GM21786 (cell line): Measurements from ENCODE around the gene DNA2.
"Not testable (repeated sequence)": the region's sequence is repeated elsewhere in the genome, so short reads cannot be mapped to it uniquely, and the experiment has no call there.

Source experiments
- ATAC-seq: cut with Tn5 transposase; IDR thresholded peaks from one replicate; pipeline ENCODE4 v1.9.1; 2021; ENCODE audit not compliant: unreplicated experiment

Gene DNA2

GRCh38 chr10:68461032-68461431, 10.7 kb downstream of the DNA2 start:
- no peak for ATAC-seq

GRCh38 chr10:68449698-68450097, 22.1 kb downstream of the DNA2 start:
- ATAC-seq, result not testable (repeated sequence)

GRCh38 chr10:68446179-68446578, 25.6 kb downstream of the DNA2 start:
- ATAC-seq, result no peak

GRCh38 chr10:68442971-68443370, 28.8 kb downstream of the DNA2 start:
- ATAC-seq, result no peak

- no peak for ATAC-seq
These were observed 30.9 kb downstream of the DNA2 start for GRCh38 chr10:68440898-68441297.

- ATAC-seq, result no peak
These were observed 36.0 kb downstream of the DNA2 start for GRCh38 chr10:68435803-68436202.

- no peak for ATAC-seq
These were observed 37.1 kb downstream of the DNA2 start for GRCh38 chr10:68434657-68435056.

- no peak for ATAC-seq
These were observed 43.2 kb downstream of the DNA2 start for GRCh38 chr10:68428396-68429104.

GRCh38 chr10:68424454-68425014, 47.2 kb downstream of the DNA2 start:
- ATAC-seq, result no peak

- no peak for ATAC-seq
These were observed 48.3 kb downstream of the DNA2 start for GRCh38 chr10:68423522-68423921.

GRCh38 chr10:68419376-68419775, 52.4 kb downstream of the DNA2 start:
- ATAC-seq, result no peak

- ATAC-seq, result no peak
These were observed 62.8 kb downstream of the DNA2 start for GRCh38 chr10:68408898-68409518.

- peak; percentile 88 for ATAC-seq
These were observed 64.8 kb downstream of the DNA2 start, which contains the start of gene RUFY2 for GRCh38 chr10:68406815-68407548. Gene RUFY2 (minus strand): TSS chr10:68407277. CDS start chr10:68407189, 88 bp downstream.

GRCh38 chr10:68406111-68406814, 65.5 kb downstream of the DNA2 start:
- peak; percentile 32 for ATAC-seq

- no peak for ATAC-seq
These were observed 68.1 kb downstream of the DNA2 start for GRCh38 chr10:68403701-68404100.

GRCh38 chr10:68402276-68402675, 69.5 kb downstream of the DNA2 start:
- no peak for ATAC-seq

GRCh38 chr10:68397005-68397404, 74.8 kb downstream of the DNA2 start:
- ATAC-seq, result no peak

- no peak for ATAC-seq
These were observed 86.0 kb downstream of the DNA2 start for GRCh38 chr10:68385740-68386139.

- ATAC-seq, result no peak
These were observed 100.2 kb downstream of the DNA2 start for GRCh38 chr10:68371604-68372003.

GRCh38 chr10:68367121-68367520, 104.7 kb downstream of the DNA2 start:
- ATAC-seq, result no peak

GRCh38 chr10:68366600-68366999, 105.2 kb downstream of the DNA2 start:
- ATAC-seq, result no peak
